Peyer's patch (tissue), 4 donors: ENCODE data around the gene RNASE3.
"Not testable (repeated sequence)": the region's sequence is repeated elsewhere in the genome, so short reads cannot be mapped to it uniquely, and the experiment has no call there.

Experiments used
- POLR2A ChIP-seq, 2 donors: fragments of 450-650 bp; IDR thresholded peaks; one replicate each; pipeline ENCODE4 v1.5.1; 2017; ENCODE audit warnings: antibody characterized with exemption in 2 of 2, mild to moderate bottlenecking in 2 of 2, moderate library complexity in 2 of 2
- TF ChIP-seq, protein P1 (sequence below), 6 experiments: fragments of 450-650 bp in 4 of 6; fragments of 200-600 bp in 2 of 6; sonication (generic) in 1 of 6; IDR thresholded peaks; one replicate each; pipeline ENCODE4 v1.5.1; 2017 to 2019; ENCODE audit warnings: antibody characterized with exemption in 6 of 6, mild to moderate bottlenecking in 3 of 6, moderate library complexity in 1 of 6

DNA sequence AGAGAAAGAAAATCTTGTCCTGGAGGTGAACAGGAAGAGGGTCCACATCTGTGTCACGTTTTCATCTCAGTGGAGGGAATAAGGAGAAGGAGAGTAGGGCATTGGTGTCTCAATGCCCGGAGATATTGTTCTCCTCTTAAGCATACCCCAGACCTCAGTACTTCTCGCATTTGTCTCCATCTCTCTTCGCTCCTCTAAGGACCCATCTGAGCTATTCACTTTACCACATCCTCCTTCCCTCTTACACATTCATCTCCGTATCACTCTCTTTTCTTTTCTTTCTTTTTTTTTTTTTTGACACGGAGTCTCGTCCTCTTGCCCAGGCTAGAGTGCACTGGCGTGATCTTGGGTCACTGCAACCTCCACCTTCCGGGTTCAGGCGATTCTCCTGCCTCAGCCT lies 8.4 kb upstream of the RNASE3 start:
- TF ChIP-seq, protein P1, sequence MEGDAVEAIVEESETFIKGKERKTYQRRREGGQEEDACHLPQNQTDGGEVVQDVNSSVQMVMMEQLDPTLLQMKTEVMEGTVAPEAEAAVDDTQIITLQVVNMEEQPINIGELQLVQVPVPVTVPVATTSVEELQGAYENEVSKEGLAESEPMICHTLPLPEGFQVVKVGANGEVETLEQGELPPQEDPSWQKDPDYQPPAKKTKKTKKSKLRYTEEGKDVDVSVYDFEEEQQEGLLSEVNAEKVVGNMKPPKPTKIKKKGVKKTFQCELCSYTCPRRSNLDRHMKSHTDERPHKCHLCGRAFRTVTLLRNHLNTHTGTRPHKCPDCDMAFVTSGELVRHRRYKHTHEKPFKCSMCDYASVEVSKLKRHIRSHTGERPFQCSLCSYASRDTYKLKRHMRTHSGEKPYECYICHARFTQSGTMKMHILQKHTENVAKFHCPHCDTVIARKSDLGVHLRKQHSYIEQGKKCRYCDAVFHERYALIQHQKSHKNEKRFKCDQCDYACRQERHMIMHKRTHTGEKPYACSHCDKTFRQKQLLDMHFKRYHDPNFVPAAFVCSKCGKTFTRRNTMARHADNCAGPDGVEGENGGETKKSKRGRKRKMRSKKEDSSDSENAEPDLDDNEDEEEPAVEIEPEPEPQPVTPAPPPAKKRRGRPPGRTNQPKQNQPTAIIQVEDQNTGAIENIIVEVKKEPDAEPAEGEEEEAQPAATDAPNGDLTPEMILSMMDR (IDR thresholded peaks at IDR 0.05): not testable (repeated sequence)
- not testable (repeated sequence) for TF ChIP-seq POLR2A (IDR thresholded peaks at IDR 0.05)
